Measurements from ENCODE around the gene CNOT4. TPM values are rescaled to one million over a fixed set of nuclear protein-coding genes. Genes with fewer than 3 reads are reported as not detected.

Gene CNOT4
- total RNA-seq, 1 donor from 2014 or later, result 3.9 TPM

DNA sequence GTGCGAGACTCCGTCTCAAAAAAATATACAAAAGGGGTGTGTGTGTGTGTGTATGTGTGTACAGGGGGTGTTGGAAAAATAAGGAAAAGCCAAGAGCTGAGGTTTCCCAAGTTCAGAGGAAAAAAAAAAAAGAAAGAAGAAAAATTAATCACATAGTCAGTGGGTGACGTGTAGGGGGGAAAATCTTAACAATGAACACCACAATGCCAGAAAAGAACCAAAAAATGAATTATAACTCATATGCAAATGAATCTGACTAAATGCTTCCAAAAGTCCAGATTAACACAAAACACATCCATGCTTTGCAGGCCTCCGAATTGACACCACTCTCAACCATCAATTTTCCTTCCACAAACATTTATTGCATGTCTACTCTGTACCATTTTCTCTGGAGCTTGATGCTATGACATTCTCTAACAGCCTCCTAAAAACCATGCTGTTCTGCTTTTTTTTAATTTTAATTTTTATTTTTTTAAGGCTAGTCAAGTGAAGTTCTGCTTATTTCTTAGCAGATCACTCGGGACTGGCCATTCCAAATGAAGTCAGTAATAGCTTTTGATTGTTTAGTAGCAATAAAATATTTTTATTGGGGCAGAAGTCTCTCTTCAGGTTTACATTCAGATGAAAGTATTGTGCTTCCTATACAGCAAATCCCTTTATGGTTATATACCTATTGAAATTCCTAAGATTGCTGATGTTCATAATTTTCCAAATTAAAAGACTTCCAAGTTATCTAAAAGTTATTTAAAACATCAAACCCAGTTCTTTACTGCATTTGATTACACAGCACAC lies 133.8 kb downstream of the CNOT4 start:
- H3K36me3 ChIP-seq (ENCODE audit: control insufficient read depth, insufficient read depth, low read length), result no peaks in the 10 kb centered on the region
- TF ChIP-seq, protein P1, sequence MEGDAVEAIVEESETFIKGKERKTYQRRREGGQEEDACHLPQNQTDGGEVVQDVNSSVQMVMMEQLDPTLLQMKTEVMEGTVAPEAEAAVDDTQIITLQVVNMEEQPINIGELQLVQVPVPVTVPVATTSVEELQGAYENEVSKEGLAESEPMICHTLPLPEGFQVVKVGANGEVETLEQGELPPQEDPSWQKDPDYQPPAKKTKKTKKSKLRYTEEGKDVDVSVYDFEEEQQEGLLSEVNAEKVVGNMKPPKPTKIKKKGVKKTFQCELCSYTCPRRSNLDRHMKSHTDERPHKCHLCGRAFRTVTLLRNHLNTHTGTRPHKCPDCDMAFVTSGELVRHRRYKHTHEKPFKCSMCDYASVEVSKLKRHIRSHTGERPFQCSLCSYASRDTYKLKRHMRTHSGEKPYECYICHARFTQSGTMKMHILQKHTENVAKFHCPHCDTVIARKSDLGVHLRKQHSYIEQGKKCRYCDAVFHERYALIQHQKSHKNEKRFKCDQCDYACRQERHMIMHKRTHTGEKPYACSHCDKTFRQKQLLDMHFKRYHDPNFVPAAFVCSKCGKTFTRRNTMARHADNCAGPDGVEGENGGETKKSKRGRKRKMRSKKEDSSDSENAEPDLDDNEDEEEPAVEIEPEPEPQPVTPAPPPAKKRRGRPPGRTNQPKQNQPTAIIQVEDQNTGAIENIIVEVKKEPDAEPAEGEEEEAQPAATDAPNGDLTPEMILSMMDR (IDR thresholded peaks at IDR 0.05; ENCODE audit: insufficient read depth, low read length, severe bottlenecking), result no peak
- no peak for DNase-seq (ENCODE audit: low read depth)
- H3K4me3 ChIP-seq (ENCODE audit: low read depth, low read length), result no peak overlapping the region
- H3K27me3 ChIP-seq (ENCODE audit: control insufficient read depth, insufficient read depth, low read length), result no peaks in the 10 kb centered on the region
- FAIRE-seq, result no peak

- no peaks in the 10 kb centered on the region for H3K36me3 ChIP-seq (ENCODE audit: control insufficient read depth, insufficient read depth, low read length)
- no peak for DNase-seq (ENCODE audit: low read depth)
- TF ChIP-seq, protein P1 (IDR thresholded peaks at IDR 0.05; ENCODE audit: insufficient read depth, low read length, severe bottlenecking), result no peak
- no peak overlapping the region for H3K4me3 ChIP-seq (ENCODE audit: low read depth, low read length)
- no peak for FAIRE-seq
- H3K27me3 ChIP-seq (ENCODE audit: control insufficient read depth, insufficient read depth, low read length), result no peaks in the 10 kb centered on the region
These were observed 135.2 kb downstream of the CNOT4 start for GRCh38 chr7:135374736-135375135.

DNA sequence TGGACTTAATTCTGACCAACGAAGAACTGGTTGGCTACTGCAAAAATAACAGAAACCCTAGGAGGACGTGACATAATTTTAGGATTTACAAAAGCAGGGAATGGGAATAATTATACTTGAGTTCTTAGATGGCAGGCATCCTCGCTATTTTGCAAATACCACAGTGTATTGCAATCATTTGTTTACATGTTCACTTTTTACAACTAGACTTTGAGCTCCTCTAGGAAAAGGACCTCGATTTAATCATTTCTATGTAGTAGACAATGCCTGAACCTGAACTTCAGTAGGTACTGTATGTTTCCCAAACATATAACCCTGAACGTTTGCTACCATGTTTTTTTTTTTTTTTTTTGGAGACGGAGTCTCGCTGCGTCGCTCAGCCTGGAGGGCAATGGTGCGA lies 137.7 kb downstream of the CNOT4 start:
- no peaks in the 10 kb centered on the region for H3K36me3 ChIP-seq (ENCODE audit: control insufficient read depth, insufficient read depth, low read length)
- FAIRE-seq (no peak), DNase-seq (ENCODE audit: low read depth) (no peak)
- H3K27me3 ChIP-seq (ENCODE audit: control insufficient read depth, insufficient read depth, low read length), result no peaks in the 10 kb centered on the region
- H3K4me3 ChIP-seq (ENCODE audit: low read depth, low read length), result no peak overlapping the region
- TF ChIP-seq, protein P1 (IDR thresholded peaks at IDR 0.05; ENCODE audit: insufficient read depth, low read length, severe bottlenecking), result no peak

DNA sequence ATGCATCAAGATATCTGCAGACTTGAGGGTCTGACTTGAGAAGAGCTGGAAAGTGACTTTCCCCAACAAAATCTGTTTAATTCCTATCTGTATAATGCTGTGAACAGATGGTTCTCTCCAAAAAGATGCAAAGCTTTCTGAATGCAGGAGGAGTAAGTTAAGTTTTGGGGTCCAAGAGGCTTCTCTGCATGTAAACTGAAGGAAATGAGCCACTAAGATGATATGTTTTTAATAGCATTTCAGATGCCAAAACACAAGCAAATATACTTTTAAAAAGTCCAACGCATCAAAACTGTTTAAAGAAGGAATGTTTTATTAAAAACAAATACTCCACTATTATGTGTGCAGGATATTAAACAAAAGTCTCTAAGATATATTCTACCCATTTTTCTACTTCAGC lies 139.2 kb downstream of the CNOT4 start:
- no peak for FAIRE-seq
- TF ChIP-seq, protein P1 (IDR thresholded peaks at IDR 0.05; ENCODE audit: insufficient read depth, low read length, severe bottlenecking), result no peak

GRCh38 chr7:135369405-135369804 lies 140.5 kb downstream of the CNOT4 start:
- no peaks in the 10 kb centered on the region for H3K36me3 ChIP-seq (ENCODE audit: control insufficient read depth, insufficient read depth, low read length)
- DNase-seq (ENCODE audit: low read depth), result no peak
- H3K27me3 ChIP-seq (ENCODE audit: control insufficient read depth, insufficient read depth, low read length), result no peaks in the 10 kb centered on the region
- no peak overlapping the region for H3K4me3 ChIP-seq (ENCODE audit: low read depth, low read length)
- TF ChIP-seq, protein P1 (IDR thresholded peaks at IDR 0.05; ENCODE audit: insufficient read depth, low read length, severe bottlenecking), result no peak
- no peak for FAIRE-seq

More for the DNA sequence above, 139.2 kb downstream of the CNOT4 start:
- Histone ChIP-seq H3K4me3 (ENCODE audit: low read depth, low read length) (no peak overlapping the region), H3K27me3 (ENCODE audit: control insufficient read depth, insufficient read depth, low read length) (no peaks in the 10 kb centered on the region), H3K36me3 (ENCODE audit: control insufficient read depth, insufficient read depth, low read length) (no peaks in the 10 kb centered on the region)
- no peak for DNase-seq (ENCODE audit: low read depth)

Measured in bronchial epithelial cell (primary cell).